ENCODE measurements around the gene GON7. TPM values are rescaled to one million over a fixed set of nuclear protein-coding genes. Genes with fewer than 3 reads are reported as not detected.
A peak's percentile ranks its signal among the peaks of the same experiment; 100 is the strongest.

Gene GON7
- total RNA-seq, 1 experiment from 2014 or later: 11.2 TPM

GRCh38 chr14:93239869-93240677 is 33.2 kb upstream of the GON7 start:
- TF ChIP-seq RAD21 (IDR thresholded peaks at IDR 0.05; ENCODE audit: low read depth) (no peak), CBX3 (IDR thresholded peaks at IDR 0.05; ENCODE audit: low read depth) (peak; percentile 41; the same call in 1 of the 2 replicates), SP1 (IDR thresholded peaks at IDR 0.05; ENCODE audit: low read depth) (peak; percentile 38), CEBPB (IDR thresholded peaks at IDR 0.05; ENCODE audit: low read depth) (no peak), POLR2AphosphoS5 (IDR thresholded peaks at IDR 0.05; ENCODE audit: low read depth, low read length) (0 out of 2 replicates have a peak, but pooled peaks have one; percentile 30), JUND (IDR thresholded peaks at IDR 0.05) (peak; percentile 47), FOSL1 (IDR thresholded peaks at IDR 0.05; ENCODE audit: low read depth) (peak; percentile 75; the same call in 1 of the 2 replicates)
- TF ChIP-seq, protein P1, sequence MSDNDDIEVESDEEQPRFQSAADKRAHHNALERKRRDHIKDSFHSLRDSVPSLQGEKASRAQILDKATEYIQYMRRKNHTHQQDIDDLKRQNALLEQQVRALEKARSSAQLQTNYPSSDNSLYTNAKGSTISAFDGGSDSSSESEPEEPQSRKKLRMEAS (IDR thresholded peaks at IDR 0.05): peak; percentile 85
- Histone ChIP-seq H3K4me2 (ENCODE audit: low read length) (peak overlapping the region; percentile 76), H3K79me2 (ENCODE audit: insufficient read depth, low read length) (no peaks in the 10 kb centered on the region), H3K27ac (ENCODE audit: low read depth, low read length) (peak overlapping the region; percentile 7; the same call in 1 of the 2 replicates), H3K4me3 (replicated peaks in 1 of 2; ENCODE audit: low read depth in 1 of 2, low read length in 2 of 2) (peak overlapping the region in 1 of 2 experiments; percentile 48; a peak in 2 of 4 replicates), H3K9ac (ENCODE audit: low read length) (peak overlapping the region; percentile 31), H3K36me3 (ENCODE audit: control insufficient read depth in 1 of 2, insufficient read depth in 2 of 2, low read length in 2 of 2) (peaks cover under 1 to 6% of the 10 kb centered on the region in 2 experiments; a peak in 2 of 4 replicates), H3K9me3 (ENCODE audit: control insufficient read depth in 1 of 2, insufficient read depth in 1 of 2, low read depth in 1 of 2, low read length in 2 of 2) (no peaks in the 10 kb centered on the region), H3K4me1 (ENCODE audit: control insufficient read depth in 1 of 2, insufficient read depth in 2 of 2, low read length in 2 of 2) (peaks cover 13 to 23% of the 10 kb centered on the region in 2 experiments), H2AFZ (ENCODE audit: low read depth, low read length, poor library complexity, severe bottlenecking) (peak overlapping the region; percentile 55), H3K27me3 (ENCODE audit: insufficient read depth, low read length) (no peaks in the 10 kb centered on the region), H4K20me1 (ENCODE audit: insufficient read depth) (no peaks in the 10 kb centered on the region), H3K9me2 (ENCODE audit: insufficient read depth) (no peaks in the 10 kb centered on the region)
- intact Hi-C loops (cut with micrococcal nuclease): loop anchor here (5.0 kb wide), 2 partner anchors 377 to 492 kb away; no protein-coding TSS in a partner anchor
- CTCF ChIA-PET: interaction anchor here (1.1 to 1.3 kb wide), 2 partner anchors 127 to 297 kb away, joined by 4 read pairs; no protein-coding TSS in a partner anchor
- DNase-seq (ENCODE audit: low read depth, low spot score) (peak; percentile 57), ATAC-seq (peak; percentile 96)
- RAD21 ChIA-PET (ENCODE audit: low non-redundant PET in 1 of 2, low total read pairs in 2 of 2, uncharacterized antibody in 2 of 2, unreplicated experiment in 2 of 2): no interaction called here
- POLR2A ChIA-PET: no interaction called here
- TSS peak; percentile 14 for BruUV-seq (replicated peaks)

DNA sequence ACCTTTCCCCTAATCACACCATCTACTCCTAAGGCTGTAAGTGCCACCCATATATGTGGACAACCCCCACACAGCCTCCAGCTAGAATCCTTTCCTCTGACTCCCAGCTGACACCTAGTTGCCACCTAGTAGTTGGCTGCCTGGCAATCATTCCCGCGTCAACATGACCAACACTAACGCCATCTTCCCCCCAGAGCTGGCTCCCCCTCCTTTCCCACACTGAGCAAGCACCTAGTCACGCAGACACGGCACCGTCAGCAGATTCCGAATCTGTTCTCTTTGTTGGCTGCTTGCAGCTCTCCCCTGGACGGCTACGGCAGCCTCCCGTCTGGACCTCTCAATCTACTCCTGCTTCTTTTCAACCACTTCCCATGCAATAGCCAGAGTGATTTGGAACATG is 27.9 kb upstream of the GON7 start:
- H3K4me2 ChIP-seq (ENCODE audit: low read length): no peak overlapping the region; the same call in 1 of the 2 replicates
- ChIA-PET POLR2A (no interaction called here), RAD21 (ENCODE audit: low non-redundant PET in 1 of 2, low total read pairs in 2 of 2, uncharacterized antibody in 2 of 2, unreplicated experiment in 2 of 2) (no interaction called here), CTCF (no interaction called here)
- no peak overlapping the region for H3K9ac ChIP-seq (ENCODE audit: low read length)
- no peak overlapping the region for H3K27ac ChIP-seq (ENCODE audit: low read depth, low read length)
- no peaks in the 10 kb centered on the region for H4K20me1 ChIP-seq (ENCODE audit: insufficient read depth)
- peaks cover 2 to 5% of the 10 kb centered on the region in 2 experiments for H3K4me1 ChIP-seq (ENCODE audit: control insufficient read depth in 1 of 2, insufficient read depth in 2 of 2, low read length in 2 of 2)
- ATAC-seq: peak; percentile 24; the same call in 1 of the 2 replicates
- no peaks in the 10 kb centered on the region for H3K79me2 ChIP-seq (ENCODE audit: insufficient read depth, low read length)
- no peaks in the 10 kb centered on the region for H3K36me3 ChIP-seq (ENCODE audit: control insufficient read depth in 1 of 2, insufficient read depth in 2 of 2, low read length in 2 of 2)
- H3K4me3 ChIP-seq (replicated peaks in 1 of 2; ENCODE audit: low read depth in 1 of 2, low read length in 2 of 2): no peak overlapping the region
- no peak overlapping the region for H2AFZ ChIP-seq (ENCODE audit: low read depth, low read length, poor library complexity, severe bottlenecking)
- H3K27me3 ChIP-seq (ENCODE audit: insufficient read depth, low read length): no peaks in the 10 kb centered on the region
- intact Hi-C loops (cut with micrococcal nuclease): loop anchor here (2.0 kb wide), 1 partner anchor 310 kb away; no protein-coding TSS in a partner anchor
- no peak for DNase-seq (ENCODE audit: low read depth, low spot score)
- no peaks in the 10 kb centered on the region for H3K9me2 ChIP-seq (ENCODE audit: insufficient read depth)
- no TSS peak for BruUV-seq (replicated peaks)
- H3K9me3 ChIP-seq (ENCODE audit: control insufficient read depth in 1 of 2, insufficient read depth in 1 of 2, low read depth in 1 of 2, low read length in 2 of 2): no peaks in the 10 kb centered on the region
- TF ChIP-seq SP1 (IDR thresholded peaks at IDR 0.05; ENCODE audit: low read depth) (no peak), SRF (IDR thresholded peaks at IDR 0.05; ENCODE audit: low read depth) (no peak), REST (IDR thresholded peaks at IDR 0.05; ENCODE audit: low read depth) (no peak), ZBTB33 (IDR thresholded peaks at IDR 0.05; ENCODE audit: extremely low read depth, insufficient replicate concordance, low read length) (no peak), CEBPB (IDR thresholded peaks at IDR 0.05; ENCODE audit: low read depth) (no peak), RAD21 (IDR thresholded peaks at IDR 0.05; ENCODE audit: low read depth) (no peak), YY1 (IDR thresholded peaks at IDR 0.05; ENCODE audit: extremely low read depth, insufficient replicate concordance, low read depth, low read length) (no peak)
- TF ChIP-seq, protein P1 (IDR thresholded peaks at IDR 0.05): no peak
